ENCODE results near the gene PROS1. TPM values are rescaled to one million over a fixed set of nuclear protein-coding genes. Genes with fewer than 3 reads are reported as not detected.
A peak's percentile ranks its signal among the peaks of the same experiment; 100 is the strongest.
"Not testable (repeated sequence)": the region's sequence is repeated elsewhere in the genome, so short reads cannot be mapped to it uniquely, and the experiment has no call there.

Gene PROS1
- total RNA-seq, 1 donor from 2014 or later: 38.0 TPM

DNA sequence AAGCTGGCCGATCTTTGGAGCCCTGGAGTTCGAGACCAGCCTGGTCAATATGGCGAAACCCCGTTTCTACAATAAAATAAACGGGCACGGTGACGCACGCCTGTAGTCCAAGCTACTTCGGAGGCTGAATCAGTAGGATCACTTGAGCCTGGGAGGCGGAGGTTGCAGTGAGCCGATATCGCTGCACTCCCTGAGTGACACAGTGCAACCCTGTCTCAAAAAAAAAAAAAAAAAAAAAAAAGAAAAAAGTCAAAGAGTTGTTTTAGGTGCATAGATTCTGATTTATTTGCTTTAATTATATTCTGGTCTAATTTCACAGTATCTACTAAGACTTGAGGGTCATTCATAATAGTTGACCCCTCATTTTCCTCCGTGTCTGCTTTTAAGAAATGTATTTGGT, 8.0 kb upstream of the PROS1 start:
- DNase-seq: no peak
- ATAC-seq: no peak
- intact Hi-C loops (cut with micrococcal nuclease): no loop called here

DNA sequence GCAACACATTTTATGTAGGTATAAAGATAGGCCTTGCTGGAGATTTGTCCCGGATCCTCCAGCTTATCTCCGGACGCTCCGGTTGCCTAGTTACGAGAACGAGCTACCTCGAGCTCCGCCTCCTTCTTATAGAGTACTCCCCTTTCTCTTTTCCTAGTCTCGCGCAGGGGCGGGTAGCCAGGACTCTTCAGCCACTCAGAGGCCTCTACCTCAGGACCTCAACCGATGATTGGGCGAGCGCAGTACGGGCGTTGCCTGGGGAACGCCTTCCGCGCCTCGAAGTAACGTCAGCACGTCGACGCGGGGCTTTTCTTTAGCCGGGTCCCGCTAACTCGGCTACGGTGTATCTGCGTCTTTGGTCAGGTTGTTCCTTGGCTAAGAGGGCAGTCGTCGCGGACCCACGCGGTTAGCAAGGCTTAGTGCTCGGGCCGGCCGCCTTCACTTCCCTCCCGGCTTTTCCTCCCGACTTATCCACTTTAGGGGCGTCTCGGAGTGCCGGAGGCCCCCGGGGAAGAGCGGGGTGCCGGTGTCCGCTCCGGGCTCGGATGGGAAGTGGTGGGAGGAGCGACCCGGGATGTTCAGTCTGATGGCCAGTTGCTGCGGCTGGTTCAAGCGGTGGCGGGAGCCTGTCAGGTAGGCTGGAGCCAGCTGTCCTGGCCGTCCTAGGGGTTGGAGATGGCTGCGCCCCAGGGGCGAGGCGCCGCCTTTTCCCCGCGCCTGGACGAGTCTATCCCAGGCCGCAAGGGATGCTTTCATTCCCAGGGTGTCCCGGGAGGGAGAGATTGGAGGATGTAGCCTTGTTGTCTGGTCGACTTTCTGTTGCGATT, 6.4 kb upstream of the PROS1 start, which contains the start of gene ARL13B:
ARL13B (plus strand) TSS at position 306 of the 827 bp plus-strand sequence; CDS start at position 575, 269 bp downstream.
- peak; percentile 100 for ATAC-seq
- intact Hi-C loops (cut with micrococcal nuclease): no loop called here

DNA sequence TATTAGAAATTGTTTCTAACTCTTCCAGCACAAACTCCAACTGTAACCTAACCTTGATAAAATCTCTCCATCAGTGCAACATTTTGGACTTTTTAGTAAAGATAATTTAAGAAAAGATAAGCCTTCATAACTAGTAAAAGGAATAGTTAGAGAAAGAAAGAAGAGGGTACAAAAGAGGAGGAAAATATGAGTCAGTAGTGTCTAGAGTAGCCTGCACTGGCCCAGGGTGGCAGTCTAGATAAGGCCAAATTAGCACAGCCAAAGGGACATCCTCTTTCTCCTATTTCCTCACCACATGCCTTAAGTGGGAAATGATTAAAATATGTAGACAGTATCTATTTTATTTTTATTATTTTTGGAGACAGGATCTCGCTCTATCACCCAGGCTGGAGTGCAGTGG, 3.7 kb downstream of the PROS1 start:
- intact Hi-C loops (cut with micrococcal nuclease): no loop called here
- DNase-seq: no peak
- ATAC-seq: no peak

More for the DNA sequence above, 6.4 kb upstream of the PROS1 start, which contains the start of gene ARL13B:
- DNase-seq: peak; percentile 98

DNA sequence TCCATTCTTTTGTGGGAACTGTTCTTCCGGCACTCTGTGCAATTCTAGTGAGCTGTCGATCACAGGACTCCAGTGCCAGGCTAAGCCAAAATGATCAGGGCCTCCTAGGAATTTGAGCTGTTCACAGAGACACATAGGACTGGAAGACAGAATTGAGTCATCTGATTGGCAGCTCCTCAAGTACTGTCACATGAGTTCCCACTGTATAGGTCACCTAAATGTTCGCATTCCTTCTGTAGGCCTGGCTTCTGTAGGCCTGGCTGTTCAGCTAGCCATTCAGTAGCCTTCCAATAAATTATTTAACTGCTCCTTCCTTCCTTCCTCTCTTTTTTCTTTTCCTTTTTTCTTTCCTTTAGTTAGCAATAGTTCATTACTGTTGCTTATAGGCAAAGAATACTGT, 4.3 kb downstream of the PROS1 start:
- ATAC-seq (peak; percentile 13), DNase-seq (no peak)
- intact Hi-C loops (cut with micrococcal nuclease): no loop called here

DNA sequence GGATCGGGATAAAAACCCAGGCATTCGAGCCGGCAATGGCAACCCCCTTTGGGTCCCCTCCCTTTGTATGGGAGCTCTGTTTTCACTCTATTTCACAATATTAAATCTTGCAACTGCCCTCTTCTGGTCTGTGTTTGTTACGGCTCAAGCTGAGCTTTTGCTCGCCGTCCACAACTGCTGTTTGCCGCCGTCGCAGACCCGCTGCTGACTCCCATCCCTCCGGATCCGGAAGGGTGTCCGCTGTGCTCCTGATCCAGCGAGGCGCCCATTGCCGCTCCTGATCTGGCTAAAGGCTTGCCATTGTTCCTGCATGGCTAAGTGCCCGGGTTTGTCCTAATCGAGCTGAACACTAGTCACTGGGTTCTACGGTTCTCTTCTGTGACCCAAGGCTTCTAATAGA, 8.6 kb downstream of the PROS1 start:
- DNase-seq; ATAC-seq; intact Hi-C loops (cut with micrococcal nuclease): not testable (repeated sequence)

DNA sequence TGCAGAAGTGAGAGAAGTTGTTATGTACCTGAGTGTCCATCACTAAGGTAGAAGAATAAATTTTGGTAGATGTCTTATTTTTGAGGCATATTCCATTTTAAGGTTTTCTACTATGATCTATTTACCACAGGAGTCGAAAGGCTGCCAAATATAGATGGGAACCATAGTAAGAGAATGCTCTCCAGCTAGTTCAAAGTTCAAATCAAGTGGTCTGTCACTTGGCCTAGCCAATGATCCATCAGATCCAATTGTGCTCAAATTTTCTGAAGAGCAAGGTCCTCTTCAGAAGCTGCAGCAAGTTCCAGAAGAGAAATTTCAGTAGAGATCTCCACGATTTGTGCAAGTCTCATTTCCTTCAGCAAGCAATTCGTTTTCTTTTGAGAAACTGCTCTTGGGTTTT, 10.9 kb downstream of the PROS1 start:
- intact Hi-C loops (cut with micrococcal nuclease): no loop called here
- ATAC-seq (no peak), DNase-seq (no peak)

DNA sequence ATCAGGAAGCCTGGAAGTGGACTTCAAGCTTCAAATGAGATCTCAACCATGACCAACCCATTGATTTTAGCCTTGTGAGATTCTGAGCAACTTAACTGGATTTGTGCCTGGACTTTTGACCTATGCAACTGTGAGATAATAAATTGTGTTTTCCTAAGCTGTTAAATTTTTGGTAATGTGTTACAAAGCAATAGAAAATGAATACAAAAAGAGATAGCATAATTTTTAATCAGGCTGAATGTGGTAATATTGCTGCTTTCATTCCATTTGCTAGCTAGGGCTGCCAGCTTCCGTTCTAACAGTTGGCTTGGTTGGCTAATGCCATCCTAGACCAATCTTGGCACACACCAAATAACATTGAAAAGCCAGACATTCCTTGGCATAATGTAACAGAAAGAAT, 12.2 kb downstream of the PROS1 start:
- intact Hi-C loops (cut with micrococcal nuclease): no loop called here
- ATAC-seq (no peak), DNase-seq (no peak)

DNA sequence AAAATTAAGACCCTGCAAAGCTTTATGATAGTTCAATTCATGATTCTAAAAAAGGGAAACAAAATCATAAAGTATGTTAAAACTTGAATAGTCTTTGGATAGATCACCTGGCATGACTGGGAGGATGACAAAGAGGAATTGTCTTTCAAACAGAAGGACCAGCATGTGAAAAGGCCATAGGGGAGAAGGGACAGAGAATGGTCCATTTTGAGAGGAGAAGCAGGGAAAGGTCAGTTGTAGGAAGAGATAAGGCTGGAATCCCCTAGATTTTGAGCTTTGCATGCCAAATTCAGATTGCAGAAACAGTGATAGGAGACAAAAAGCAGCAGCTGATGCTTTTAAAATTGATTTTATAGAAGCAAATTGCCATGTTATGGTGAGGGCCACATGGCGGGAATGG, 12.7 kb downstream of the PROS1 start:
- ATAC-seq (no peak), DNase-seq (no peak)
- intact Hi-C loops (cut with micrococcal nuclease): no loop called here

DNA sequence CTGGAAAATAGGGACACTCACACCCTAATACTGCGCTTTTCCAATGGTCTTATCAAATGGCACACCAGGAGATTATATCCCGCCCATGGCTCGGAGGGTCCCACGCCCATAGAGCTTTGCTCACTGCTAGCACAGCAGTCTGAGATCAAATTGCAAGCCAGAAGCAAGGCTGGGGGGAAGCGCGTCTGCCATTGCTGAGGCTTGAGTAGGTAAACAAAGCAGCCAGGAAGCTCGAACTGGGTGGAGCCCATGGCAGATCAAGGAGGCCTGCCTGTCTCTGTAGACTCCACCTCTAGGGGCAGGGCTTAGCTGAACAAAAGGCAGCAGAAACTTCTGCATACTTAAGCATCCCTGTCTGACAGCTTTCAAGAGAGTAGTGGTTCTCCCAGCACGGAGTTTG, 23.7 kb downstream of the PROS1 start:
- DNase-seq; intact Hi-C loops (cut with micrococcal nuclease); ATAC-seq: not testable (repeated sequence)

DNA sequence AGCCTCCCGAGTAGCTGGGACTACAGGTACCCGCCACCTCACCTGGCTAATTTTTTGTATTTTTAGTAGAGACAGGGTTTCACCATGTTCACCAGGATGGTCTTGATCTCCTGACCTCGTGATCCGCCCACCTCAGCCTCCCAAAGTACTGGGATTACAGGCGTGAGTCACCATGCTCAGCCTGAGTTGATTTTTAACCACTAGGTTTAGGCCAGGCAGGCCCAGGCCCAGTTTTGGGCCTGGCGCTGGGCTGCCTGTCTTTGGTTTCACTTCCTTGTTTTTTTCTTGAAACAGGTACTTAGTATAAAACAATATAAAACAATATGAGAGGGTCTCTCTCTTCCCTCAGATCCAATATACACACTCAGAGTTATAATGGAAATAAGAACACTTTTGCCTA, 36.2 kb downstream of the PROS1 start:
- ATAC-seq; DNase-seq; intact Hi-C loops (cut with micrococcal nuclease): not testable (repeated sequence)

DNA sequence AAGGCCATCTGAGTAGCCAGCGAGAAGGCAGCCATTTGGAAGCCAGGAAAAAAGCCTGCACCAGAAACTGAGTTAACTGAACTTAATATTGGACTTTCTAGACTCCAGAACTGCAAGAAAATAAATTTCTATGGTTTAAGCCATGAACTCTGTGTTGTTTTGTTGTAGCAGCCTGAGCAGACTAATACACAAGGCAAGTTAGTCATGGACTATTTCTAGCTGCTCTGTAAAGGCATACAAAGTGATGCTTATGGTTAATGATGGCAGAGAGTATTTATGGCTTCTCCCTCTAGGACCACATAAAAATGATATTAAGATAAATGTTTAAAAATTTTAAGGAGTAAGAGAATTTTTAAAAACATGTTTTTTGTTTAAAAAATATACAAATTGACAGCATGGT, 37.1 kb downstream of the PROS1 start:
- intact Hi-C loops (cut with micrococcal nuclease): no loop called here
- no peak for ATAC-seq
- DNase-seq: no peak

DNA sequence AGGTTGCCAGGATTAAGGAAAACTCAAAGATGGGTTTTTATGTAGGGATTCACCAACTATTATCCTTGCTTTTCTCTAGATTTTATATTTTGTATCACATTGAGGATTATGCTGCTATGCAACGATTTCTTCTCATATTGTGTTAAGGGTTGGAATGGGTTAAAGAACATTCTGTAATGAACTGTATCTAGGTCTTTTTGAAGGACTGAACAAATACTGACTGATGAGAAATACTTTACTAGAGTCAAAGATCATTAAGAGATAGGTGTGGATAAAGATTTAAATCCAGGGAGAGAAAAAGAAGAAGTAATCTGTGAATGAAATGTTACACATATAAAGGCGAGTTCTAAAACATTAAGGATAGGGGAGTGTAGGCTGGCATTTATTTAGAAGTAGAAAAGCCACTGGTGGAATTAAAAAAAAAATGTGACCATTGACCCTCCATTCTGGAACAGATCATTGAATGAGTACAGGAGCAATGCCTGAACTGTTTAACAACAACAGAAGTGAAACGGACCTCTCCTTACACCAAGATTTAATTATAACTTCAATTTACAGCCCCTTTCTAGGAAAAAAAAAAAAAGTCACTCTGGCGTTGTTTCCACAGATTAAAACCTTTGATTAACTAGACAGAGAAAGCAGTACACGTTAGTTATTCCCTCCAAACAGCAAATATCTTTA, 39.2 kb downstream of the PROS1 start:
- intact Hi-C loops (cut with micrococcal nuclease): no loop called here
- ATAC-seq: no peak
- no peak for DNase-seq

DNA sequence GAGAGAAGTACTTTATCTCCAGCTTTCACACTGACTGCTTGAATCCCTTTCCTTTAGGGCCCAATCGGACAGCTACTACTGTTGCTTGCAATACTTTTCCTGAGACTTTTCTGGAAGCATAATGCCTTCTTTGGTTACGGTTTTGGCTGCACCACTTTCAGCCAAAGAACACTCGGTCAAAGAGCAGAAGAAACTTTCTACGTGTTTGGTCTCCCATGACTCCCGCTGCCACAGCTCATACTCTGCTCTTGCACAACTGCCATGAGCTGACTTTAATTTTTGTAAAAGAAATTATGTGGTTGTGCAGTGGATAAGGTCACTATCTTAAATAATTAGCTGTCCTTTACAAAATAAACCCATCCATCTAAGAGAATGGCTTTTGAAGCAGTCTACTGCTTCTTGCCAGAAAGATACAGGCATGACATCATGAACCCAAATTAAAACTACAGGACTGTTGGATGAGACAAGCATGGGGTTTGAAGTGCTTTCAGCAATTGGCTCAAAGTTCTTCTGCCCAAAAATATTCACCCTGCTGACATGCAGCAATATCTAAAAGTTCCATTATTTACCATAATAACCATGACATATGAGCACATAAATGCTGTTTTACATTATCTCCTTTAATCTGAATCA, 42.0 kb downstream of the PROS1 start:
- intact Hi-C loops (cut with micrococcal nuclease): no loop called here
- peak; percentile 84 for ATAC-seq

DNA sequence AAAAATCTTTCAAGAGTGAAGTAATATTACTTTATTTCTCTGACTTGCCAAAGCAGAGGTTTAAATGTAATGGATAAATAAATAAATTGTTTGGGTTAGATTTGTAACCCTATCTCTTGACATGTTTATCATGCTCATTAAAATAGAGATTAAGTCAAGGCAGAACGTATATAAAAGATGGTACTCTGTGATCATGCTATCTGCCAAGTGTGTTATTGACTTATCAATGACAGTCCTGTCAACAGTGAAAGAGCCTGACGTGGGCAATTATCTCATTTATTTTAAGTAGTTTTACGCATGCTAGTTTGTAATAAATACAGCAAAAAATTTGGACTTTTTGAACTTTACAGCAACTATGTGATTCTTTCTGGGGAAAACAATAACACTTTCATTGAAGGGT, 43.7 kb downstream of the PROS1 start:
- intact Hi-C loops (cut with micrococcal nuclease): no loop called here
- ATAC-seq: no peak
- DNase-seq: no peak

More for the DNA sequence above, 42.0 kb downstream of the PROS1 start:
- no peak for DNase-seq

DNA sequence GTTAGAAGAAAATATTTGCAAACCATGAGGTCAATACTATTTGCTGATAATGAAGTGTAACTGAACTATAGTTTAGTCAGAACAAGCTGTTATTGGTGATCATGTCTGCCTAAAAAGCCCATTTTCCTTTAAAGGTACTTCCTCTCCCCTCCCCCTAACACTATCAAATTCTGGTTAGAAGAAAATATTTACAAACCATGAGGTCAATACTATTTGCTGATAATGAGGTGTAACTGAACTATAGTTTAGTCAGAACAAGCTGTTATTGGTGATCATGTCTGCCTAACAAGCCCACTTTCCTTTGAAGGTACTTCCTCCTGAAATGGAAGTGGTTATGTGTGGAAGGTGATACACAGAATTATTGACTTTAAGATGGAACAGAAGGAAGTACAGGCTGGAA, 46.9 kb downstream of the PROS1 start:
- DNase-seq: no peak
- intact Hi-C loops (cut with micrococcal nuclease): no loop called here
- ATAC-seq: no peak

DNA sequence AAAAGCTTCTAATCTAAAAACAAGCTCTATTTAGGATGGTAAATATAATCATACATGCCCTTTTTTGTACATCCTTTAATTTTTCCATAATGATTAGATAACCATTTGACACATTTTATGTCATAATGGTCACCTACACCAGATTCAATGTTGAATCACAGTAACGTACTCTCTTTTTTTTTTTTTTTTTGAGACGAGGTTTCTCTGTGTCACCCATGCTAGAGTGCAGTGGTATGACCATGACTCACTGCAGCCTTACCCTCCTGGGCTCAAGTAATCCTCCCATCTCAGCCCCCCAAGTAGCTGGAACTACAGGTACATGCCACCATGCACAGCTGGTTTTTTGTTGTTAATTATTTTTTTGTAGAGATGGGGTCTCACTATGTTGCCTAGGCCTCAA, 49.2 kb downstream of the PROS1 start:
- no peak for DNase-seq
- intact Hi-C loops (cut with micrococcal nuclease): no loop called here
- no peak for ATAC-seq

DNA sequence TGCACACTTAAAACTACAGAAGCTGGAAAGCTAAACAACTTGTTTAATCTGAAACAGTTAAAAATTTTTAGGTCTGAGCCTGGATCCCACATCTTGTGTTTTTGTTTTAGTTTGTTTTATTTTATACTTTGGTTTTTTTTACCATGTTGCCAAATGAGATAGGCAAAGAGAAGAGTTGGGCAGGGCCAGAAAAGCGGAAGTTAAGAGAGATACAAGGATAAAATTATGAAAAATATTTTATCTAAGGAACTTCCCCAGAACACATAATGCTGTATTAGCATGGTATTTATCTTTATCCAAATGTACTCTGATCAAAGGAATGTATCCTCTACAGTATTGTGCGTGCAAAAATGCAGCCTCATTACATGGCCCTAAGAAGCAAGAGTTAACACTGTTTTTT, 50.7 kb downstream of the PROS1 start:
- ATAC-seq (no peak), DNase-seq (no peak)
- intact Hi-C loops (cut with micrococcal nuclease): no loop called here

DNA sequence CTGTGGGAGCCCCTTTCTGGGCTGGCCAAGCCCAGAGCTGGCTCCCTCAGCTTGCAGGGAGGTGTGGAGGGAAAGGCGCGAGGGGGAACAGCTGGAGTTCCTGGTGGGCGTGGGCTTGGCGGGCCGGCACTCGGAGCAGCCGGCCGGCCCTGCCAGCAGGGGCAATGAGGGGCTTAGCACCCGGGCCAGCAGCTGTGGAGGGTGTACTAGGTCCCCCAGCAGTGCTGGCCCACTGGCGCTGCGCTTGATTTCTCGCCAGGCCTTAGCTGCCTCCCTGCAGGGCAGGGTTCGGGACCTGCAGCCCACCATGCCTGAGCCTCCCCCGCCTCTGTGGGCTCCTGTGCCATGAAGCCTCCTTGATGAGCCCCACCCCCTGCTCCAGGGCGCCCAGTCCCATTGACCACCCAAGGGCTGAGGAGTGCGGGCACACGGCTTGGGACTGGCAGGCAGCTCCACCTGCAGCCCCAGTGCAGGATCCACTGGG, 56.1 kb downstream of the PROS1 start:
- DNase-seq; intact Hi-C loops (cut with micrococcal nuclease); ATAC-seq: not testable (repeated sequence)

DNA sequence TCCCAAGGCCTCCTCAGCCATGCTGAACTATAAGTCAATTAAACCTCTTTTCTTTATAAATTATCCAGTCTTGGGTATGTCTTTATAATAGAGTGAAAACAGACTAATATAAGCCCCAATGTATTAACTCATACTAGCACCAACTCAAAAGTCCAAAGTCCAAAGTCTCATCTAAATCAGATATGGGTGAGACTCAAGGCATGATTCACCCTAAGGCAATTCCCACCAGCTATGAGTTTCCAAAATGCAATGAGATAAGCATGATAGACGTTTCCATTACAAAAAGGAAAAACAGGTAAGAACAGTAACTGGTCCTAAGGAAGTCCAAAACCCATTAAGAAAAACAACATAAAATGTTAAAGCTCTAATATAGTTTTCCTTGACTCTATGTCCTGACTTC, 60.1 kb downstream of the PROS1 start:
- DNase-seq, ATAC-seq: not testable (repeated sequence)
- intact Hi-C loops (cut with micrococcal nuclease): loop anchor here (5.0 kb wide), 1 partner anchor 154 kb away; no protein-coding TSS in a partner anchor

DNA sequence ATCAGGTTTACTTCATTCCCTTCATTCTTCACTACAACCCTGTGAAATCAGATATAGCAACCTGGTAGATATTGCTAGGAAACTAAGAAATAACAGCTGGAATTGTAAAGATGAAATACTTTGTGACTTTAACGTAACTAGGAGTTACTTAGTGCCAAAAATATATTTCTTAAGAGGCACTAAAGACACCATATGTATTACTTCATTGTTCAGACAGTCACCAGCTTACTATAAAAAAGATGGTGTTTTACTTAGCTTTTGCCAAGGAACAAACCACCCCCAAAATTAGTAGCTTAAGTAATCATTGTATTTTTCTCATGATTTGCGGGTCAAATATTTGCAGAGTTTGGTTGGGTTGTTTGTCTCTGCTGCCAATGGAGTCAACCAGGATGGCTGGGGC, 62.5 kb downstream of the PROS1 start:
- DNase-seq (no peak), ATAC-seq (no peak)
- intact Hi-C loops (cut with micrococcal nuclease): loop anchor here (5.0 kb wide), 1 partner anchor 156 kb away; no protein-coding TSS in a partner anchor
